WTC11 (cell line): Measurements from ENCODE around the gene PLEKHH1. TPM values are rescaled to one million over a fixed set of nuclear protein-coding genes. Genes with fewer than 3 reads are reported as not detected.

Source experiments
- ATAC-seq: fragments of 200-7000 bp; cut with Tn5 transposase; 2 replicates; pipeline ENCODE4 v1.10.0; 2021; ENCODE audit warnings: mild to moderate bottlenecking, moderate library complexity
- CTCF ChIA-PET: fragments of 300-600 bp; sonication (Branson Sonifier 250); formaldehyde crosslinking; loops from one replicate; lab custom pipeline; 2021; ENCODE audit warnings: antibody characterized with exemption; lab: Charles Lee
- POLR2A ChIA-PET: fragments of 350-600 bp; sonication (Branson Sonifier 250); formaldehyde crosslinking; loops from one replicate; lab custom pipeline; 2021; ENCODE audit warnings: antibody characterized with exemption; lab: Charles Lee
- DNase-seq: peaks from one replicate; pipeline ENCODE4 v3.0.0; 2021; ENCODE audit warnings: low spot score
- H3K27ac Mint-ChIP-seq: 2 replicates; pipeline ENCODE4 v1.8.0; 2021; ENCODE audit warnings: mixed read lengths
- H3K27me3 Mint-ChIP-seq: 2 replicates; pipeline ENCODE4 v1.8.0; 2021; ENCODE audit warnings: low read depth, mild to moderate bottlenecking, moderate library complexity, mixed read lengths
- H3K36me3 Mint-ChIP-seq: 2 replicates; pipeline ENCODE4 v1.8.0; 2021; ENCODE audit warnings: mixed read lengths
- H3K4me1 Mint-ChIP-seq: 2 replicates; pipeline ENCODE4 v1.8.0; 2022; ENCODE audit warnings: mixed read lengths
- H3K4me3 Mint-ChIP-seq: 2 replicates; pipeline ENCODE4 v1.8.0; 2021; ENCODE audit warnings: mild to moderate bottlenecking, moderate library complexity, mixed read lengths
- H3K9me3 Mint-ChIP-seq: 2 replicates; pipeline ENCODE4 v1.8.0; 2021; ENCODE audit warnings: mixed read lengths
- ATF1 ChIP-seq: sonication (generic); formaldehyde crosslinking; IDR thresholded peaks from 2 replicates; pipeline ENCODE4 v1.8.1; 2023; ENCODE audit warnings: mild to moderate bottlenecking, moderate library complexity, missing genetic modification reagents
- JUN ChIP-seq: sonication (generic); formaldehyde crosslinking; IDR thresholded peaks from 2 replicates; pipeline ENCODE4 v1.8.0; 2023; ENCODE audit warnings: mild to moderate bottlenecking, missing genetic modification reagents
- SP1 ChIP-seq: sonication (generic); formaldehyde crosslinking; conservative IDR thresholded peaks from 2 replicates; pipeline ENCODE4 v1.8.1; 2022; ENCODE audit warnings: missing genetic modification reagents
- TEAD4 ChIP-seq: sonication (generic); formaldehyde crosslinking; IDR thresholded peaks from 2 replicates; pipeline ENCODE4 v1.8.0; 2022; ENCODE audit warnings: mild to moderate bottlenecking, missing genetic modification reagents
- ZBTB21 ChIP-seq: sonication (generic); formaldehyde crosslinking; IDR thresholded peaks from 2 replicates; pipeline ENCODE4 v1.8.1; 2023; ENCODE audit warnings: mild to moderate bottlenecking, missing genetic modification reagents, borderline replicate concordance
- ZNF121 ChIP-seq: sonication (generic); formaldehyde crosslinking; IDR thresholded peaks from 2 replicates; pipeline ENCODE4 v1.8.0; 2023; ENCODE audit warnings: missing genetic modification reagents
- ZNF232 ChIP-seq: sonication (generic); formaldehyde crosslinking; IDR thresholded peaks from 2 replicates; pipeline ENCODE4 v1.8.0; 2022; ENCODE audit warnings: mild to moderate bottlenecking, missing genetic modification reagents
- ZNF317 ChIP-seq: sonication (generic); formaldehyde crosslinking; IDR thresholded peaks from 2 replicates; pipeline ENCODE4 v1.8.1; 2023; ENCODE audit warnings: low read depth, mild to moderate bottlenecking, moderate library complexity, missing genetic modification reagents, borderline replicate concordance
- ZNF423 ChIP-seq: fragments of 250-450 bp; sonication (Bioruptor Pico); IDR thresholded peaks from 2 replicates; pipeline ENCODE4 v2.1.2; 2022; ENCODE audit warnings: mild to moderate bottlenecking, moderate library complexity
- total RNA-seq: library from RNA; stranded (reverse); gene quantifications from 3 replicates; pipeline ENCODE4 v1.2.3, GENCODE V29; 2021
- TF ChIP-seq, protein P1 (sequence below): sonication (generic); formaldehyde crosslinking; IDR thresholded peaks from 2 replicates; pipeline ENCODE4 v1.8.1; 2023; ENCODE audit warnings: mild to moderate bottlenecking, moderate library complexity, missing genetic modification reagents
- TF ChIP-seq, protein P2 (sequence below): sonication (generic); formaldehyde crosslinking; IDR thresholded peaks from 2 replicates; pipeline ENCODE4 v1.8.1; 2023; ENCODE audit warnings: mild to moderate bottlenecking, missing genetic modification reagents, moderate library complexity
- TF ChIP-seq, protein P3 (sequence below): sonication (generic); formaldehyde crosslinking; IDR thresholded peaks from 2 replicates; pipeline ENCODE4 v1.8.0; 2022; ENCODE audit warnings: mild to moderate bottlenecking, missing genetic modification reagents
- TF ChIP-seq, protein P4 (sequence below): fragments of 250-450 bp; sonication (Bioruptor Pico); IDR thresholded peaks from 2 replicates; pipeline ENCODE4 v1.8.0; 2021; ENCODE audit warnings: mild to moderate bottlenecking
- TF ChIP-seq, protein P5 (sequence below): sonication (generic); formaldehyde crosslinking; IDR thresholded peaks from 2 replicates; pipeline ENCODE4 v1.8.0; 2022; ENCODE audit warnings: mild to moderate bottlenecking, missing genetic modification reagents
- TF ChIP-seq, protein P6 (sequence below): sonication (generic); formaldehyde crosslinking; IDR thresholded peaks from 2 replicates; pipeline ENCODE4 v1.8.0; 2023; ENCODE audit warnings: missing genetic modification reagents, mild to moderate bottlenecking, borderline replicate concordance
- TF ChIP-seq, protein P7 (sequence below): sonication (generic); formaldehyde crosslinking; IDR thresholded peaks from 2 replicates; pipeline ENCODE4 v1.8.0; 2023; ENCODE audit warnings: mild to moderate bottlenecking, missing genetic modification reagents

Gene PLEKHH1
- total RNA-seq, 1 experiment from 2014 or later = 48.3 TPM

DNA sequence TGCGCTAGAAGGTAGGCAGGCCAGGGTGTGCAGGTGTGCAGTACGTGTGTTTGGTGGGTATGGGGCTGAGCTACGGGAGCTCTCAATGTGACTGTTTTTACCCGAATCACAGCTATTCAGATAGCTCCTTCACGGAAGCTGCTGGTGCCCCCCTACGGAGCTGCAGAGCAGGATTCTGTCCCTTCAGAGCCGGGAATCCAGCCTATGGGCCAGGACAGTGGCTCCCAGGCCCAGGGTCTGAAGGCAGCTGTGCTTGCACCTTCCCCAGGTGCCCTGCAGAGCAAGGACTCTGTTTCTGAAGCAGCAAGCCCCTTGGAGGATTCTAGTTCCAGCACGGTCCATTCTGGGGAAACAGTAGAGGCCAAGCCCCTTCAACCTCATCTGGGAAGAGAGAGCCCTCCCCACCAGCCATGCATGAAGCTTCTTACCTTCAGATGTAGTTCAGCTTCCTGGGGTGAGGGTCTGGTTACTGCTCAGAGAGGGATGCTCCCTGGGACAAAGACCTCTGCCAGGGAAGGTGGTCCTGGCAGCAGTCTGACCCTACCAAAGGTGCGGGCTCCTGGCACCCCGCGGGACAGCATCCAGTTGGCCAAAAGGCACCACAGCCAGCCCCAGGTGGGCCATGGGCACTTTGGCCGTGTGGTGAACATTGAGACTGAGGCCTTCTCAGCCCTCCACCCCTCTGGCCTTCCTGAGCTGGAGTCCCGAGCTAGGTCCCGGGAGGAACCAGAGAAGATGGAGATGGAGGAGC lies 29.1 kb downstream of the PLEKHH1 start:
- Mint-ChIP-seq H3K27ac (no peak overlapping the region), H3K36me3 (peaks cover 30% of the 10 kb centered on the region)
- CTCF ChIA-PET = interaction anchor here (0.7 to 3.3 kb wide), 7 partner anchors 9 to 142 kb away, joined by 3 to 27 read pairs (median 4); partner anchors contain the start of gene PLEKHH1

More for the DNA sequence above, 29.1 kb downstream of the PLEKHH1 start:
- Mint-ChIP-seq H3K9me3 (no peaks in the 10 kb centered on the region), H3K4me1 (peaks cover 18% of the 10 kb centered on the region), H3K4me3 (no peak overlapping the region), H3K27me3 (no peaks in the 10 kb centered on the region)
- POLR2A ChIA-PET = no interaction called here
- DNase-seq = no peak
- TF ChIP-seq ZNF423 (CRISPR knock-in tag) (no peak), ATF1 (no peak), JUN (CRISPR knock-in tag) (no peak), TEAD4 (CRISPR knock-in tag) (no peak), ZBTB21 (CRISPR knock-in tag) (no peak), ZNF317 (no peak), ZNF121 (CRISPR knock-in tag) (no peak), ZNF232 (CRISPR knock-in tag) (no peak), SP1 (CRISPR knock-in tag) (no peak)
- TF ChIP-seq, protein P1, sequence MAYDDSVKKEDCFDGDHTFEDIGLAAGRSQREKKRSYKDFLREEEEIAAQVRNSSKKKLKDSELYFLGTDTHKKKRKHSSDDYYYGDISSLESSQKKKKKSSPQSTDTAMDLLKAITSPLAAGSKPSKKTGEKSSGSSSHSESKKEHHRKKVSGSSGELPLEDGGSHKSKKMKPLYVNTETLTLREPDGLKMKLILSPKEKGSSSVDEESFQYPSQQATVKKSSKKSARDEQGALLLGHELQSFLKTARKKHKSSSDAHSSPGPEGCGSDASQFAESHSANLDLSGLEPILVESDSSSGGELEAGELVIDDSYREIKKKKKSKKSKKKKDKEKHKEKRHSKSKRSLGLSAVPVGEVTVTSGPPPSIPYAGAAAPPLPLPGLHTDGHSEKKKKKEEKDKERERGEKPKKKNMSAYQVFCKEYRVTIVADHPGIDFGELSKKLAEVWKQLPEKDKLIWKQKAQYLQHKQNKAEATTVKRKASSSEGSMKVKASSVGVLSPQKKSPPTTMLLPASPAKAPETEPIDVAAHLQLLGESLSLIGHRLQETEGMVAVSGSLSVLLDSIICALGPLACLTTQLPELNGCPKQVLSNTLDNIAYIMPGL = no peak
- TF ChIP-seq, protein P2, sequence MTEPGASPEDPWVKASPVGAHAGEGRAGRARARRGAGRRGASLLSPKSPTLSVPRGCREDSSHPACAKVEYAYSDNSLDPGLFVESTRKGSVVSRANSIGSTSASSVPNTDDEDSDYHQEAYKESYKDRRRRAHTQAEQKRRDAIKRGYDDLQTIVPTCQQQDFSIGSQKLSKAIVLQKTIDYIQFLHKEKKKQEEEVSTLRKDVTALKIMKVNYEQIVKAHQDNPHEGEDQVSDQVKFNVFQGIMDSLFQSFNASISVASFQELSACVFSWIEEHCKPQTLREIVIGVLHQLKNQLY (CRISPR knock-in tag) = no peak
- TF ChIP-seq, protein P3, sequence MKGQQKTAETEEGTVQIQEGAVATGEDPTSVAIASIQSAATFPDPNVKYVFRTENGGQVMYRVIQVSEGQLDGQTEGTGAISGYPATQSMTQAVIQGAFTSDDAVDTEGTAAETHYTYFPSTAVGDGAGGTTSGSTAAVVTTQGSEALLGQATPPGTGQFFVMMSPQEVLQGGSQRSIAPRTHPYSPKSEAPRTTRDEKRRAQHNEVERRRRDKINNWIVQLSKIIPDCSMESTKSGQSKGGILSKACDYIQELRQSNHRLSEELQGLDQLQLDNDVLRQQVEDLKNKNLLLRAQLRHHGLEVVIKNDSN = no peak
- TF ChIP-seq, protein P4, sequence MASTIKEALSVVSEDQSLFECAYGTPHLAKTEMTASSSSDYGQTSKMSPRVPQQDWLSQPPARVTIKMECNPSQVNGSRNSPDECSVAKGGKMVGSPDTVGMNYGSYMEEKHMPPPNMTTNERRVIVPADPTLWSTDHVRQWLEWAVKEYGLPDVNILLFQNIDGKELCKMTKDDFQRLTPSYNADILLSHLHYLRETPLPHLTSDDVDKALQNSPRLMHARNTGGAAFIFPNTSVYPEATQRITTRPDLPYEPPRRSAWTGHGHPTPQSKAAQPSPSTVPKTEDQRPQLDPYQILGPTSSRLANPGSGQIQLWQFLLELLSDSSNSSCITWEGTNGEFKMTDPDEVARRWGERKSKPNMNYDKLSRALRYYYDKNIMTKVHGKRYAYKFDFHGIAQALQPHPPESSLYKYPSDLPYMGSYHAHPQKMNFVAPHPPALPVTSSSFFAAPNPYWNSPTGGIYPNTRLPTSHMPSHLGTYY (CRISPR knock-in tag) = no peak
- TF ChIP-seq, protein P5, sequence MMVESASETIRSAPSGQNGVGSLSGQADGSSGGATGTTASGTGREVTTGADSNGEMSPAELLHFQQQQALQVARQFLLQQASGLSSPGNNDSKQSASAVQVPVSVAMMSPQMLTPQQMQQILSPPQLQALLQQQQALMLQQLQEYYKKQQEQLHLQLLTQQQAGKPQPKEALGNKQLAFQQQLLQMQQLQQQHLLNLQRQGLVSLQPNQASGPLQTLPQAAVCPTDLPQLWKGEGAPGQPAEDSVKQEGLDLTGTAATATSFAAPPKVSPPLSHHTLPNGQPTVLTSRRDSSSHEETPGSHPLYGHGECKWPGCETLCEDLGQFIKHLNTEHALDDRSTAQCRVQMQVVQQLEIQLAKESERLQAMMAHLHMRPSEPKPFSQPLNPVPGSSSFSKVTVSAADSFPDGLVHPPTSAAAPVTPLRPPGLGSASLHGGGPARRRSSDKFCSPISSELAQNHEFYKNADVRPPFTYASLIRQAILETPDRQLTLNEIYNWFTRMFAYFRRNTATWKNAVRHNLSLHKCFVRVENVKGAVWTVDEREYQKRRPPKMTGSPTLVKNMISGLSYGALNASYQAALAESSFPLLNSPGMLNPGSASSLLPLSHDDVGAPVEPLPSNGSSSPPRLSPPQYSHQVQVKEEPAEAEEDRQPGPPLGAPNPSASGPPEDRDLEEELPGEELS (CRISPR knock-in tag) = no peak
- TF ChIP-seq, protein P6, sequence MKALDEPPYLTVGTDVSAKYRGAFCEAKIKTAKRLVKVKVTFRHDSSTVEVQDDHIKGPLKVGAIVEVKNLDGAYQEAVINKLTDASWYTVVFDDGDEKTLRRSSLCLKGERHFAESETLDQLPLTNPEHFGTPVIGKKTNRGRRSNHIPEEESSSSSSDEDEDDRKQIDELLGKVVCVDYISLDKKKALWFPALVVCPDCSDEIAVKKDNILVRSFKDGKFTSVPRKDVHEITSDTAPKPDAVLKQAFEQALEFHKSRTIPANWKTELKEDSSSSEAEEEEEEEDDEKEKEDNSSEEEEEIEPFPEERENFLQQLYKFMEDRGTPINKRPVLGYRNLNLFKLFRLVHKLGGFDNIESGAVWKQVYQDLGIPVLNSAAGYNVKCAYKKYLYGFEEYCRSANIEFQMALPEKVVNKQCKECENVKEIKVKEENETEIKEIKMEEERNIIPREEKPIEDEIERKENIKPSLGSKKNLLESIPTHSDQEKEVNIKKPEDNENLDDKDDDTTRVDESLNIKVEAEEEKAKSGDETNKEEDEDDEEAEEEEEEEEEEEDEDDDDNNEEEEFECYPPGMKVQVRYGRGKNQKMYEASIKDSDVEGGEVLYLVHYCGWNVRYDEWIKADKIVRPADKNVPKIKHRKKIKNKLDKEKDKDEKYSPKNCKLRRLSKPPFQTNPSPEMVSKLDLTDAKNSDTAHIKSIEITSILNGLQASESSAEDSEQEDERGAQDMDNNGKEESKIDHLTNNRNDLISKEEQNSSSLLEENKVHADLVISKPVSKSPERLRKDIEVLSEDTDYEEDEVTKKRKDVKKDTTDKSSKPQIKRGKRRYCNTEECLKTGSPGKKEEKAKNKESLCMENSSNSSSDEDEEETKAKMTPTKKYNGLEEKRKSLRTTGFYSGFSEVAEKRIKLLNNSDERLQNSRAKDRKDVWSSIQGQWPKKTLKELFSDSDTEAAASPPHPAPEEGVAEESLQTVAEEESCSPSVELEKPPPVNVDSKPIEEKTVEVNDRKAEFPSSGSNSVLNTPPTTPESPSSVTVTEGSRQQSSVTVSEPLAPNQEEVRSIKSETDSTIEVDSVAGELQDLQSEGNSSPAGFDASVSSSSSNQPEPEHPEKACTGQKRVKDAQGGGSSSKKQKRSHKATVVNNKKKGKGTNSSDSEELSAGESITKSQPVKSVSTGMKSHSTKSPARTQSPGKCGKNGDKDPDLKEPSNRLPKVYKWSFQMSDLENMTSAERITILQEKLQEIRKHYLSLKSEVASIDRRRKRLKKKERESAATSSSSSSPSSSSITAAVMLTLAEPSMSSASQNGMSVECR (CRISPR knock-in tag) = no peak
- TF ChIP-seq, protein P7, sequence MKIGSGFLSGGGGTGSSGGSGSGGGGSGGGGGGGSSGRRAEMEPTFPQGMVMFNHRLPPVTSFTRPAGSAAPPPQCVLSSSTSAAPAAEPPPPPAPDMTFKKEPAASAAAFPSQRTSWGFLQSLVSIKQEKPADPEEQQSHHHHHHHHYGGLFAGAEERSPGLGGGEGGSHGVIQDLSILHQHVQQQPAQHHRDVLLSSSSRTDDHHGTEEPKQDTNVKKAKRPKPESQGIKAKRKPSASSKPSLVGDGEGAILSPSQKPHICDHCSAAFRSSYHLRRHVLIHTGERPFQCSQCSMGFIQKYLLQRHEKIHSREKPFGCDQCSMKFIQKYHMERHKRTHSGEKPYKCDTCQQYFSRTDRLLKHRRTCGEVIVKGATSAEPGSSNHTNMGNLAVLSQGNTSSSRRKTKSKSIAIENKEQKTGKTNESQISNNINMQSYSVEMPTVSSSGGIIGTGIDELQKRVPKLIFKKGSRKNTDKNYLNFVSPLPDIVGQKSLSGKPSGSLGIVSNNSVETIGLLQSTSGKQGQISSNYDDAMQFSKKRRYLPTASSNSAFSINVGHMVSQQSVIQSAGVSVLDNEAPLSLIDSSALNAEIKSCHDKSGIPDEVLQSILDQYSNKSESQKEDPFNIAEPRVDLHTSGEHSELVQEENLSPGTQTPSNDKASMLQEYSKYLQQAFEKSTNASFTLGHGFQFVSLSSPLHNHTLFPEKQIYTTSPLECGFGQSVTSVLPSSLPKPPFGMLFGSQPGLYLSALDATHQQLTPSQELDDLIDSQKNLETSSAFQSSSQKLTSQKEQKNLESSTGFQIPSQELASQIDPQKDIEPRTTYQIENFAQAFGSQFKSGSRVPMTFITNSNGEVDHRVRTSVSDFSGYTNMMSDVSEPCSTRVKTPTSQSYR (CRISPR knock-in tag) = no peak
- ATAC-seq = no peak
